Stomach (tissue), 4 donors: ENCODE measurements around the gene CDC5L.

Experiments
- CTCF ChIP-seq, 7 experiments: fragments of 450-650 bp in 4 of 7; fragments of 200-600 bp in 3 of 7; sonication (generic) in 3 of 7; IDR thresholded peaks; one replicate each; pipeline ENCODE4 v1.5.1; 2016 to 2019; ENCODE audit warnings: antibody characterized with exemption in 7 of 7, control low read depth in 2 of 7, mild to moderate bottlenecking in 1 of 7
- EP300 ChIP-seq: sonication (generic); formaldehyde crosslinking; IDR thresholded peaks from one replicate; pipeline ENCODE4 v1.6.1; 2017; ENCODE audit warnings: antibody characterized with exemption

- TF ChIP-seq EP300, result no peak
- no peak for TF ChIP-seq CTCF (IDR thresholded peaks at IDR 0.05)
Measured at GRCh38 chr6:44487586-44487985, 100.1 kb downstream of the CDC5L start.
